NCI-H2107 treated with DMSO at 0.1 percent for 48 hours (cell line): ENCODE data around the gene TRIM26.

Source experiments
- DNase-seq: peaks from one replicate; lab custom pipeline; 2025; ENCODE audit not compliant: unreplicated experiment; lab: John Stamatoyannopoulos, UW

The TRIM26 gene

GRCh38 chr6:30211899-30212298, 1.3 kb downstream of the TRIM26 start:
- no peak for DNase-seq

GRCh38 chr6:30211306-30211705, 1.9 kb downstream of the TRIM26 start:
- DNase-seq: no peak

- DNase-seq: no peak
These were observed 5.4 kb downstream of the TRIM26 start for GRCh38 chr6:30207619-30208295.

GRCh38 chr6:30206799-30207618, 6.2 kb downstream of the TRIM26 start:
- no peak for DNase-seq

GRCh38 chr6:30206152-30206551, 7.1 kb downstream of the TRIM26 start:
- DNase-seq: no peak

GRCh38 chr6:30204116-30204515, 9.1 kb downstream of the TRIM26 start:
- no peak for DNase-seq

- no peak for DNase-seq
These were observed 10.8 kb downstream of the TRIM26 start for GRCh38 chr6:30202366-30202765.

- no peak for DNase-seq
These were observed 12.5 kb downstream of the TRIM26 start for GRCh38 chr6:30200551-30201281.

- DNase-seq: no peak
These were observed 14.8 kb downstream of the TRIM26 start for GRCh38 chr6:30198166-30199084.

- no peak for DNase-seq
These were observed 16.8 kb downstream of the TRIM26 start for GRCh38 chr6:30196376-30196775.

GRCh38 chr6:30195951-30196350, 17.3 kb downstream of the TRIM26 start:
- DNase-seq: no peak

- no peak for DNase-seq
These were observed 18.2 kb downstream of the TRIM26 start for GRCh38 chr6:30194797-30195690.

GRCh38 chr6:30192076-30192475, 21.1 kb downstream of the TRIM26 start:
- no peak for DNase-seq

GRCh38 chr6:30188541-30188940, 24.7 kb downstream of the TRIM26 start:
- no peak for DNase-seq

- no peak for DNase-seq
These were observed 27.2 kb downstream of the TRIM26 start for GRCh38 chr6:30185846-30186484.

- no peak for DNase-seq
These were observed 28.7 kb downstream of the TRIM26 start for GRCh38 chr6:30184417-30185031.

- no peak for DNase-seq
These were observed 33.1 kb downstream of the TRIM26 start for GRCh38 chr6:30180145-30180544.

- no peak for DNase-seq
These were observed 34.4 kb downstream of the TRIM26 start for GRCh38 chr6:30178837-30179236.

GRCh38 chr6:30175765-30176164, 37.4 kb downstream of the TRIM26 start:
- DNase-seq: no peak
